HEK293 (cell line): ENCODE data around the gene SEMA4B.

ENCODE experiments used
- CTCF ChIP-seq: fragments of 450-650 bp; formaldehyde crosslinking; IDR thresholded peaks from 2 replicates; pipeline ENCODE4 v1.5.1; 2016; ENCODE audit warnings: missing biosample characterization, missing genetic modification characterization
- ZBTB49 ChIP-seq: fragments of 450-650 bp; formaldehyde crosslinking; IDR thresholded peaks from 2 replicates; pipeline ENCODE4 v1.5.1; 2016; ENCODE audit warnings: missing biosample characterization, missing genetic modification characterization, low read depth
- ZNF24 ChIP-seq: fragments of 450-650 bp; formaldehyde crosslinking; IDR thresholded peaks from 2 replicates; pipeline ENCODE4 v1.5.1; 2016; ENCODE audit warnings: missing biosample characterization, missing genetic modification characterization
- ZNF621 ChIP-seq: fragments of 450-650 bp; formaldehyde crosslinking; IDR thresholded peaks from 2 replicates; pipeline ENCODE4 v1.5.1; 2017; ENCODE audit warnings: missing biosample characterization, missing genetic modification characterization
- ZNF658 ChIP-seq: fragments of 450-650 bp; formaldehyde crosslinking; IDR thresholded peaks from 2 replicates; pipeline ENCODE4; 2016; ENCODE audit warnings: missing biosample characterization, missing genetic modification characterization
- ZNF704 ChIP-seq: fragments of 450-650 bp; formaldehyde crosslinking; IDR thresholded peaks from 2 replicates; pipeline ENCODE4 v1.5.1; 2016; ENCODE audit warnings: missing biosample characterization, missing genetic modification characterization

- no peak for TF ChIP-seq ZNF658 (tag by site-specific recombination)
- no peak for TF ChIP-seq ZBTB49 (tag by site-specific recombination)
- no peak for TF ChIP-seq ZNF621
- TF ChIP-seq CTCF (tag by site-specific recombination), result peak; percentile 75
- no peak for TF ChIP-seq ZNF704 (tag by site-specific recombination)
- TF ChIP-seq ZNF24 (tag by site-specific recombination), result no peak
Observed at GRCh38 chr15:90221246-90221900, 20.2 kb downstream of the SEMA4B start.
